Astrocyte (in vitro differentiated cells and primary cell): ENCODE measurements around the gene INSIG2. TPM values are rescaled to one million over a fixed set of nuclear protein-coding genes. Genes with fewer than 3 reads are reported as not detected.

Experiments used
- DNase-seq: peaks from one replicate; pipeline ENCODE4 v3.0.0-alpha.2; 2010; ENCODE audit warnings: low read depth
- FAIRE-seq: peaks from 2 replicates; lab custom pipeline; 2011; peaks lifted over from hg19 to GRCh38; lab: Jason Lieb, UNC
- H2AFZ ChIP-seq: 2 replicates; pipeline ENCODE4 v1.6.0; 2012; ENCODE audit warnings: low read depth, low read length, inconsistent platforms
- H3K27ac ChIP-seq: 2 replicates; pipeline ENCODE4 v1.5.1; 2011; ENCODE audit warnings: low read depth, low read length, inconsistent platforms
- H3K27me3 ChIP-seq: 2 replicates; pipeline ENCODE4 v1.6.0; 2011; ENCODE audit warnings: low read length, inconsistent platforms; ENCODE audit not compliant: insufficient read depth
- H3K36me3 ChIP-seq: 2 replicates; pipeline ENCODE4 v1.5.1; 2011; ENCODE audit warnings: low read length, inconsistent platforms; ENCODE audit not compliant: insufficient read depth
- H3K4me1 ChIP-seq: 2 replicates; pipeline ENCODE4 v1.5.1; 2011; ENCODE audit warnings: low read length, inconsistent platforms; ENCODE audit not compliant: insufficient read depth
- H3K4me2 ChIP-seq: 2 replicates; pipeline ENCODE4 v1.6.0; 2012; ENCODE audit warnings: low read length, inconsistent platforms
- H3K4me3 ChIP-seq: 2 replicates; pipeline ENCODE4 v1.5.1; 2011; ENCODE audit warnings: low read depth, mild to moderate bottlenecking, low read length, inconsistent platforms; ENCODE audit not compliant: insufficient read depth
- H3K79me2 ChIP-seq: 2 replicates; pipeline ENCODE4 v1.6.0; 2012; ENCODE audit warnings: mild to moderate bottlenecking, low read length, inconsistent platforms; ENCODE audit not compliant: insufficient read depth
- H3K9ac ChIP-seq: 2 replicates; pipeline ENCODE4 v1.6.0; 2012; ENCODE audit warnings: mild to moderate bottlenecking, low read length, inconsistent platforms
- H3K9me3 ChIP-seq: 2 replicates; pipeline ENCODE4 v1.5.1; 2012; ENCODE audit warnings: low read depth, mild to moderate bottlenecking, low read length, inconsistent platforms; ENCODE audit not compliant: insufficient read depth
- H4K20me1 ChIP-seq: 2 replicates; pipeline ENCODE4 v1.6.0; 2012; ENCODE audit warnings: low read length, inconsistent platforms; ENCODE audit not compliant: insufficient read depth
- H3K27ac Mint-ChIP-seq: one replicate; pipeline ENCODE4 v1.8.0; 2021; ENCODE audit warnings: mild to moderate bottlenecking, mixed read lengths; ENCODE audit not compliant: unreplicated experiment
- H3K27me3 Mint-ChIP-seq: one replicate; pipeline ENCODE4 v1.8.0; 2021; ENCODE audit warnings: low read depth, mixed read lengths; ENCODE audit not compliant: unreplicated experiment
- H3K36me3 Mint-ChIP-seq: one replicate; pipeline ENCODE4 v1.8.0; 2021; ENCODE audit warnings: low read depth, mixed read lengths; ENCODE audit not compliant: unreplicated experiment
- H3K4me1 Mint-ChIP-seq: one replicate; pipeline ENCODE4 v1.8.0; 2021; ENCODE audit warnings: low read depth, mixed read lengths; ENCODE audit not compliant: unreplicated experiment
- H3K4me3 Mint-ChIP-seq: one replicate; pipeline ENCODE4 v1.8.0; 2021; ENCODE audit warnings: mild to moderate bottlenecking, moderate library complexity, mixed read lengths; ENCODE audit not compliant: unreplicated experiment
- H3K9me3 Mint-ChIP-seq: one replicate; pipeline ENCODE4 v1.8.0; 2021; ENCODE audit warnings: mild to moderate bottlenecking, mixed read lengths; ENCODE audit not compliant: unreplicated experiment
- EZH2 ChIP-seq: IDR thresholded peaks from 2 replicates; pipeline ENCODE4 v1.6.1; 2012; ENCODE audit warnings: mild to moderate bottlenecking, low read length, inconsistent platforms; ENCODE audit not compliant: insufficient read depth
- total RNA-seq: library from RNA; stranded (reverse); gene quantifications from 2 replicates; pipeline ENCODE4 v1.2.1, GENCODE V29; 2021
- TF ChIP-seq, protein P1 (sequence below): IDR thresholded peaks from 2 replicates; pipeline ENCODE4 v1.5.1; 2011; ENCODE audit warnings: low read depth, mild to moderate bottlenecking, inconsistent platforms, low read length, moderate library complexity; ENCODE audit not compliant: insufficient read depth

Gene INSIG2
- total RNA-seq, 1 donor from 2014 or later, result 32.2 TPM

DNA sequence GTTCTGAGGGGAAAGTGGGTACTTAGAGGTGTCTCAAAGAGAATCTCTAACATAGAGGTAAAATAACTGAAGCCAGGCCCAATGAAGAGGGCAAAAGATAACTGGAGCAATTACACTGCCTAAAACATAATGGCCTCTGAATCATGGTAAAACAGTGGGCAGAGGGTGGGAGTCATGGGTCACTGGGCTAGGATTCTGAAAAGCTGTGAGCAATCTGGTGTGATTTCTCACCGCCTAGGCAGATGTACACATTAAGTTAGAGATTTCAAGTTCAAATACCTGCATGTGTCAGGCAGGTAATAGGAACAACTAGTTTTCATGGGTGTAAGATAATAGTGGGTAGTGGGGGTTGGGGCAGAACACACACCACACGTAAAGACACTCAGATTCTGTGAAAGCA, 45.6 kb downstream of the INSIG2 start:
- Histone ChIP-seq H2AFZ (no peak overlapping the region), H3K9me3 (no peaks in the 10 kb centered on the region), H3K4me1 (no peaks in the 10 kb centered on the region), H3K27ac (no peak overlapping the region), H3K27me3 (peaks cover 3% of the 10 kb centered on the region), H3K9ac (no peak overlapping the region), H3K4me2 (no peak overlapping the region), H4K20me1 (no peaks in the 10 kb centered on the region), H3K79me2 (no peaks in the 10 kb centered on the region), H3K4me3 (no peak overlapping the region), H3K36me3 (no peaks in the 10 kb centered on the region)
- Mint-ChIP-seq H3K27ac (no peak overlapping the region), H3K27me3 (peaks cover 6% of the 10 kb centered on the region), H3K4me1 (peaks cover 2% of the 10 kb centered on the region), H3K9me3 (peaks cover 2% of the 10 kb centered on the region), H3K36me3 (peaks cover 2% of the 10 kb centered on the region), H3K4me3 (no peak overlapping the region)
- no peak for TF ChIP-seq EZH2
- TF ChIP-seq, protein P1, sequence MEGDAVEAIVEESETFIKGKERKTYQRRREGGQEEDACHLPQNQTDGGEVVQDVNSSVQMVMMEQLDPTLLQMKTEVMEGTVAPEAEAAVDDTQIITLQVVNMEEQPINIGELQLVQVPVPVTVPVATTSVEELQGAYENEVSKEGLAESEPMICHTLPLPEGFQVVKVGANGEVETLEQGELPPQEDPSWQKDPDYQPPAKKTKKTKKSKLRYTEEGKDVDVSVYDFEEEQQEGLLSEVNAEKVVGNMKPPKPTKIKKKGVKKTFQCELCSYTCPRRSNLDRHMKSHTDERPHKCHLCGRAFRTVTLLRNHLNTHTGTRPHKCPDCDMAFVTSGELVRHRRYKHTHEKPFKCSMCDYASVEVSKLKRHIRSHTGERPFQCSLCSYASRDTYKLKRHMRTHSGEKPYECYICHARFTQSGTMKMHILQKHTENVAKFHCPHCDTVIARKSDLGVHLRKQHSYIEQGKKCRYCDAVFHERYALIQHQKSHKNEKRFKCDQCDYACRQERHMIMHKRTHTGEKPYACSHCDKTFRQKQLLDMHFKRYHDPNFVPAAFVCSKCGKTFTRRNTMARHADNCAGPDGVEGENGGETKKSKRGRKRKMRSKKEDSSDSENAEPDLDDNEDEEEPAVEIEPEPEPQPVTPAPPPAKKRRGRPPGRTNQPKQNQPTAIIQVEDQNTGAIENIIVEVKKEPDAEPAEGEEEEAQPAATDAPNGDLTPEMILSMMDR, result no peak
- FAIRE-seq (no peak), DNase-seq (no peak)

DNA sequence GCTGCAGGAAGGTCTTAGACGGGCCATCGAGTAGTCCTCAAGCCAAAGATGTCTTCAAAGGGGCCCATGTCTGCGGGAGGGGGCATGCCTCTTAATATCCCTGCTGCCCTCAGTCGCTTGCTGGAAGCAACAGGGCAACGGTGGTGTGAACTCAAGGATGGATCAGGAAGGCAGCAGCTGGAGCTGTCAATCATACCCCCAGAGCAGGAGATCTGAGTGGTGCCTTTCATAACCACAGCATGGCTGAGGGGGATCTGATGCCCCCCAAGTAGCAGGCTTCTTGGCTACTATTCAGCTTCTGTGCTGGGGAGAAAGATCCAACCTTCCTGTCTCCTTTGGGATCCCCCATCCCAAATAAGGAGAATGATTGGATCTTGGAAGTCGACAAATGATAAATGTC, 46.4 kb downstream of the INSIG2 start:
- DNase-seq (no peak), FAIRE-seq (no peak)
- Mint-ChIP-seq H3K9me3 (peaks cover 2% of the 10 kb centered on the region), H3K27me3 (peaks cover 6% of the 10 kb centered on the region), H3K27ac (no peak overlapping the region), H3K36me3 (peaks cover 2% of the 10 kb centered on the region), H3K4me3 (no peak overlapping the region), H3K4me1 (no peaks in the 10 kb centered on the region)
- H3K27ac ChIP-seq, result no peak overlapping the region
- H4K20me1 ChIP-seq, result no peaks in the 10 kb centered on the region
- no peak overlapping the region for H3K4me3 ChIP-seq
- H2AFZ ChIP-seq, result no peak overlapping the region
- H3K4me2 ChIP-seq, result no peak overlapping the region
- H3K9ac ChIP-seq, result no peak overlapping the region
- H3K4me1 ChIP-seq, result no peaks in the 10 kb centered on the region
- H3K9me3 ChIP-seq, result no peaks in the 10 kb centered on the region
- H3K36me3 ChIP-seq, result no peaks in the 10 kb centered on the region
- H3K27me3 ChIP-seq, result peaks cover 3% of the 10 kb centered on the region
- no peak for TF ChIP-seq EZH2
- TF ChIP-seq, protein P1, result no peak
- H3K79me2 ChIP-seq, result no peaks in the 10 kb centered on the region

DNA sequence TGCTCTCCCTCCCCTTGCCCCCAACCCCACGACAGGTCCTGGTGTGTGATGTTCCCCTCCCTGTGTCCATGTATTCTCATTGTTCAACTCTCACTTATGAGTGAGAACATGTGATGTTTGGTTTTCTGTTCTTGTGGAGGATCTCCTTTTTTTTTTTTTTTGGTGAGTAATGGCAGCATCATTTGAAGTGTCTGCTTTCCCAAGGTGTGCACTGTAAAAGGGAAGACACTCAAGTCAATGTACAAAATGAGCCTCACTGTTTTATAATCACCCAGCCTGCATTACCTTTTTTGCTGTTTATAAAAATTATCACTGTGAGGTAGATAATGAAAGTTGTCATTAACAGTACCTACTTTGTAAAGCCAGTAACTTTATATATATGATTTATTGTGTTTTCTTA, 56.9 kb downstream of the INSIG2 start:
- DNase-seq (no peak), FAIRE-seq (no peak)
- H3K4me2 ChIP-seq, result no peak overlapping the region
- Mint-ChIP-seq H3K36me3 (no peaks in the 10 kb centered on the region), H3K27ac (no peak overlapping the region), H3K4me3 (no peak overlapping the region), H3K4me1 (no peaks in the 10 kb centered on the region), H3K27me3 (peaks cover 6% of the 10 kb centered on the region), H3K9me3 (peaks cover 3% of the 10 kb centered on the region)
- H3K27me3 ChIP-seq, result no peaks in the 10 kb centered on the region
- no peak overlapping the region for H3K27ac ChIP-seq
- no peak overlapping the region for H2AFZ ChIP-seq
- no peaks in the 10 kb centered on the region for H3K9me3 ChIP-seq
- no peak overlapping the region for H3K9ac ChIP-seq
- H3K79me2 ChIP-seq, result no peaks in the 10 kb centered on the region
- H3K4me1 ChIP-seq, result no peaks in the 10 kb centered on the region
- H4K20me1 ChIP-seq, result no peaks in the 10 kb centered on the region
- H3K36me3 ChIP-seq, result no peaks in the 10 kb centered on the region
- no peak for TF ChIP-seq EZH2
- TF ChIP-seq, protein P1, result no peak
- no peak overlapping the region for H3K4me3 ChIP-seq
